Activated naive CD8-positive, alpha-beta T cell (primary cell): ENCODE data around the gene IRAK1.

Experiments
- H3K27ac Mint-ChIP-seq: one replicate; pipeline ENCODE4 v1.8.0; 2021; ENCODE audit warnings: mixed read lengths
- H3K27me3 Mint-ChIP-seq: one replicate; pipeline ENCODE4 v1.8.0; 2021; ENCODE audit warnings: mixed read lengths
- H3K36me3 Mint-ChIP-seq: one replicate; pipeline ENCODE4 v1.8.0; 2021; ENCODE audit warnings: mixed read lengths
- H3K4me1 Mint-ChIP-seq: one replicate; pipeline ENCODE4 v1.8.0; 2021; ENCODE audit warnings: low read depth, mixed read lengths
- H3K4me3 Mint-ChIP-seq: one replicate; pipeline ENCODE4 v1.8.0; 2021; ENCODE audit warnings: mild to moderate bottlenecking, mixed read lengths
- H3K9me3 Mint-ChIP-seq: one replicate; pipeline ENCODE4 v1.8.0; 2021; ENCODE audit warnings: low read depth, mixed read lengths

IRAK1 gene

GRCh38 chrX:154018518-154019060, 1.1 kb downstream of the IRAK1 start:
- Mint-ChIP-seq H3K36me3 (no peaks in the 10 kb centered on the region), H3K4me1 (peaks cover 21% of the 10 kb centered on the region), H3K9me3 (no peaks in the 10 kb centered on the region), H3K4me3 (peak overlapping the region; percentile 90), H3K27me3 (no peaks in the 10 kb centered on the region), H3K27ac (peak overlapping the region; percentile 91)

- no peaks in the 10 kb centered on the region for H3K9me3 Mint-ChIP-seq
- peak overlapping the region; percentile 90 for H3K4me3 Mint-ChIP-seq
- peaks cover 22% of the 10 kb centered on the region for H3K4me1 Mint-ChIP-seq
- no peaks in the 10 kb centered on the region for H3K27me3 Mint-ChIP-seq
- H3K27ac Mint-ChIP-seq: peak overlapping the region; percentile 91
- H3K36me3 Mint-ChIP-seq: no peaks in the 10 kb centered on the region
Measured at GRCh38 chrX:154017766-154018517, 1.8 kb downstream of the IRAK1 start.

- H3K27ac Mint-ChIP-seq: no peak overlapping the region
- peaks cover 22% of the 10 kb centered on the region for H3K4me1 Mint-ChIP-seq
- no peaks in the 10 kb centered on the region for H3K9me3 Mint-ChIP-seq
- H3K36me3 Mint-ChIP-seq: no peaks in the 10 kb centered on the region
- H3K27me3 Mint-ChIP-seq: no peaks in the 10 kb centered on the region
- H3K4me3 Mint-ChIP-seq: no peak overlapping the region
Measured at GRCh38 chrX:154016366-154017076, 3.2 kb downstream of the IRAK1 start.

DNA sequence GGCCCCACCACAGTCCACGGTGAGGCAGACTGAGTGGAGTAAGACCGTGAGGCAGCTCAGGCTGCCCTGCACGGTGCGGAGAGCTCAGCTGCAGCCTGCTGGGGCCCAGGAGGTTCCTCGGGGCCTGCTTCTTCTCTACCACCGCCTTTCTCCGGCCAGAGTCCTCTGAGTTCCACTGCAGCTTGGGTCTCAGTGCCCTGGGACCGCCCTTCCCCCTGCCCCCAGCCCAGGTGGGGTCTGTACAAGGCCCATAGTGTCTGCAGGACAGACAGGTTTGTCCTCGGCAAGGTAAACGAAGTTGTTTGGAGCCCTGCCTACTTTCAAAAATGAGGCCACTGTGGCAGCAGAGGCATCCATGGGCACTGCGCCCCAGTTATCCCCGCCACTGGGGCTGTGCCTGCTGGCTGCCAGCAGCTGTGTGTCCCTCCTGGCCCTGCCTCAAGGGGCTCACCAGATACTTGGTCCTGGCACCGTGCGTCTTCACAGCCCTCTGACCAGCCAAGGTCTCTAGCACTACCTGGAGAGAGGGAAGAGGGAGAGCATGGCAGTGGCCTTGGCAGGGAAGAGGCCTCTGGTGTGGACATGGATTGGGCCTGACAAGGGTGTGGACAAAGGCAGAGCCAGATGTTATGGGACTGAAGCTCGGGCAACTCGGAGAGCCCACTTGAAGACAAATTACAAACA, 4.0 kb downstream of the IRAK1 start:
- Mint-ChIP-seq H3K4me1 (peaks cover 17% of the 10 kb centered on the region), H3K9me3 (no peaks in the 10 kb centered on the region), H3K36me3 (no peaks in the 10 kb centered on the region), H3K27ac (peak overlapping the region; percentile 34), H3K4me3 (peak overlapping the region; percentile 35), H3K27me3 (no peaks in the 10 kb centered on the region)

GRCh38 chrX:154014429-154015380, 5.0 kb downstream of the IRAK1 start:
- Mint-ChIP-seq H3K27ac (peak overlapping the region; percentile 46), H3K36me3 (no peaks in the 10 kb centered on the region), H3K9me3 (no peaks in the 10 kb centered on the region), H3K4me1 (peaks cover 15% of the 10 kb centered on the region), H3K27me3 (no peaks in the 10 kb centered on the region), H3K4me3 (peak overlapping the region; percentile 30)

GRCh38 chrX:154013614-154014360, 5.9 kb downstream of the IRAK1 start:
- H3K9me3 Mint-ChIP-seq: no peaks in the 10 kb centered on the region
- H3K27ac Mint-ChIP-seq: peak overlapping the region; percentile 28
- no peaks in the 10 kb centered on the region for H3K36me3 Mint-ChIP-seq
- no peak overlapping the region for H3K4me3 Mint-ChIP-seq
- H3K27me3 Mint-ChIP-seq: no peaks in the 10 kb centered on the region
- peaks cover 14% of the 10 kb centered on the region for H3K4me1 Mint-ChIP-seq

DNA sequence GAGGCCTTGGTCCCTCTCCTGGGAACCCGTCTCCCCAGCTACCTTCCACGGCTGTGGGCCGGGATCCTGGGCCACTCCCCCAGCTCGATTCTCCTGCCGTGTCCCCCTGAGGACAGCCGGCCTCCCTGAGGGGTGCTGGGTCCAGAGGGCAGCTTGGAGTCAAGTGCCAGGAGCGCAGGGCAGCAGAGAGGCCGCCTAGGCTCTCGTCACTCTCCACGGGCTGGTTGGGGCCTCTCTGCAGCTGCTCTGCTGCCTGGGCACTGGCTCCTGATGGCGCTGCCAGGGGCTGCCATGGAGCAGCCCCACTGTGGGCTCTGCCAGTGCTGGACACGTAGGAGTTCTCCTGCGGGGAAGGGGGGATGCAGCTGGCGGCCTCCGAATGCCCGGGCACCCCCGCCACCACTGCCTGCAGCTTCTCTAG, 6.7 kb downstream of the IRAK1 start:
- no peak overlapping the region for H3K27ac Mint-ChIP-seq

DNA sequence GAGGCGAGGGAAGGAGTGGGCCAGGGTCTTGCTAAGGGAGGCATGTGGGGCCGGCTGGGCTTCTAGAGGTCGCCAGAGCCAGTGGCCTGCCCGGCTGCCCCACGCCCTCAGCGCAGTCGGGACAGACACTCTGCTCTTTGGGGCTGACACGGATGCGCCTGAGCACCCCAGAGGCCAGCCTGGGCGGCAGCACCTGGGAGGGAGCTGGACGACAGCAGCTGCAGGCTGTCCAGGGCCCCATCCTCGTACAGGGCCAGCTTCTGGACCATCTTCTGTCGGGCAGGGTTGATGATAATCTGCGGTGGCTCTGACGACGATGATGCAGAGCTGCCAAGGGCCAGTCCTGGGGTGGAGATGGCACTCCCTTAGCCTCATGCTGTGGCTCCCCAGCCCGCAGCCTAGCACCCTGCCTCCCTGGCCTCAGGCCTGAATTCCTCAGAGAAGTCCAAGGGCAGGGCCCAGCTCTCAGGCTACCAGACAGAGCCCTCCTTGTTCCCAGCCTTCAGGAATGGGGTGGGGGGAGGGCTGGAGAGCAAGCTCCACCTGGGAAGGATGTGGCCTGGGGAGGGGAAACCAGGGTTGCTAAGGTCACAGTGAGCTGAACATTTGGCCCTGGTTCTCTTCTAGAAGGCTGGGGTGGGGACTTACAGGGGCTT, 7.2 kb downstream of the IRAK1 start:
- no peaks in the 10 kb centered on the region for H3K27me3 Mint-ChIP-seq
- H3K4me3 Mint-ChIP-seq: no peak overlapping the region
- no peaks in the 10 kb centered on the region for H3K9me3 Mint-ChIP-seq
- H3K27ac Mint-ChIP-seq: no peak overlapping the region
- no peaks in the 10 kb centered on the region for H3K36me3 Mint-ChIP-seq
- H3K4me1 Mint-ChIP-seq: peaks cover 13% of the 10 kb centered on the region

More for the DNA sequence above, 6.7 kb downstream of the IRAK1 start:
- no peaks in the 10 kb centered on the region for H3K27me3 Mint-ChIP-seq
- H3K4me3 Mint-ChIP-seq: no peak overlapping the region
- no peaks in the 10 kb centered on the region for H3K36me3 Mint-ChIP-seq
- no peaks in the 10 kb centered on the region for H3K9me3 Mint-ChIP-seq
- H3K4me1 Mint-ChIP-seq: peaks cover 13% of the 10 kb centered on the region

GRCh38 chrX:154011376-154012335, 8.0 kb downstream of the IRAK1 start:
- Mint-ChIP-seq H3K27ac (no peak overlapping the region), H3K27me3 (no peaks in the 10 kb centered on the region), H3K9me3 (no peaks in the 10 kb centered on the region), H3K36me3 (no peaks in the 10 kb centered on the region), H3K4me3 (no peak overlapping the region), H3K4me1 (peaks cover 13% of the 10 kb centered on the region)

GRCh38 chrX:154010330-154011087, 9.2 kb downstream of the IRAK1 start:
- peaks cover 8% of the 10 kb centered on the region for H3K4me1 Mint-ChIP-seq
- no peak overlapping the region for H3K4me3 Mint-ChIP-seq
- H3K9me3 Mint-ChIP-seq: no peaks in the 10 kb centered on the region
- no peak overlapping the region for H3K27ac Mint-ChIP-seq
- H3K27me3 Mint-ChIP-seq: no peaks in the 10 kb centered on the region
- H3K36me3 Mint-ChIP-seq: no peaks in the 10 kb centered on the region

DNA sequence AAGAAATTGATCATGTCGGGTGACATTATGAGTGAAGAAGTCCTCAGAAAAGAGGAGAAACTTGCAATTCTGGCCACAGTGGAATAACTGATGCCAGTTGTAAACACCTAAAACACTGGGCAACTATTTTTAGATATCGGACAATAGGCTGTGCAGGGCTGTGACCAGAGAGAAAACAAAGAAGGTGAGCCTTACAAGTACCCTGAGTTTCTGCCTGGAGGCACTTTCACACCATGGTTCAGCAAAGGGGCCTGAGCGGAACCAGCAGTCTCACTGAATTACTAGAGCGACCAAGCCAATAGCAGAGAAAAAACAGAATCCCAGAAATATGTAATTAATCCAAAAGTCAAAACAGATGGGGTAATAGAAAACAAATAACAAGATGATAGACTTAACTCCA, 11.2 kb downstream of the IRAK1 start:
- no peaks in the 10 kb centered on the region for H3K36me3 Mint-ChIP-seq

DNA sequence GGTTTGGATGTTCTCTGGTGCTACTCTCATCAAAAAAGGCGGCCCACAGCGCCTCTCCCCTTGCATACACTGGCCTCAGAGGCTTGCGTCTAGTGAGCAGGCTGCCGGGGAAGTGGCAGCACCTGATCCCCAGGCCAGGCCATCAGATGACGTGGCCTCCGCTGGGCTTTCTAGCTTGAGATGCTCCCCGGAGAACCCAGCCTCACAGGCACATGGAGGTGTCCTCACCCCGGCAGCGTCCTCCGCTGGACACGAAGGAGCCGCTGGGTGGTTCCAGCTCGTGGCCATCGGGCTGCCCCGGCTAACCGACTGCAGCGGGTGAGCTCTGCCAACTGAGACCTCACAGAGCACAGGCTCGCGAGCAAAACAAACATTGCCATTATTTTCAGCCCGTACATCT, 12.8 kb downstream of the IRAK1 start:
- Mint-ChIP-seq H3K9me3 (no peaks in the 10 kb centered on the region), H3K27ac (no peak overlapping the region), H3K4me3 (no peak overlapping the region), H3K4me1 (peaks cover 11% of the 10 kb centered on the region), H3K27me3 (no peaks in the 10 kb centered on the region), H3K36me3 (no peaks in the 10 kb centered on the region)

More for the DNA sequence above, 11.2 kb downstream of the IRAK1 start:
- Mint-ChIP-seq H3K27ac (no peak overlapping the region), H3K4me1 (peaks cover 4% of the 10 kb centered on the region), H3K4me3 (no peak overlapping the region), H3K9me3 (no peaks in the 10 kb centered on the region), H3K27me3 (no peaks in the 10 kb centered on the region)
